ENCODE data around the gene HLA-DOB. TPM values are rescaled to one million over a fixed set of nuclear protein-coding genes. Genes with fewer than 3 reads are reported as not detected.

Gene HLA-DOB
- under 1 TPM in 2 of 4 donors, not detected in 2; 0.28 to 0.82 TPM for total RNA-seq

DNA sequence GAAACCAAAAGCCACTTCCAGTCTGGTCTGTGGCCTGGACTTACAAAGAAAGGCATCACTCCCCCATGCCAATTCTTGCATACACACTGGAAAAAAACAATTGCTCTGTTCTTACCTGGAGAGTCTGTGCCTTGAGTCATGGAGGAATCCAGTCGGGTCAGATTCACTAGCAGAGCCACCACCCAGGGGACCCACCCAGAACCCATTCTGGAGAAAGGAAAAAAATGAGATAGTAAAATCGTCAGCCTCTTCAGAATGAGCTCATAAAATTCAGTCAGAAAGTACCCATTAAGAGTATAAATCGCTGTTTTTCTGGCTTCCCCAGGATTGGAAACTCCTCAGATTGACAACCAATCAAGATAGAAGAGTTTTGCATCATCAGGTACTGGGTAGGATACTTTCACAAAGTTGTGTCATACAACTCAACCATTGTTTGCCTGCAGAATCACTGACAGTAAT lies at the start of gene HLA-DOB:
TSS of gene HLA-DOB (minus strand) at position 257 of the 459 bp plus-strand sequence. CDS start at position 206, 51 bp downstream.
- intact Hi-C loops (cut with DNase I; ENCODE audit: low total_unique reads): no loop called here
- no peak for DNase-seq
- H3K4me1 ChIP-seq: no peaks in the 10 kb centered on the region
- H3K36me3 ChIP-seq: no peaks in the 10 kb centered on the region
- no peak within 1 kb of the TSS for H3K4me3 ChIP-seq
- no peak for TF ChIP-seq CTCF (IDR thresholded peaks at IDR 0.05)
- no peak for TF ChIP-seq POLR2A (IDR thresholded peaks at IDR 0.05)
- H3K27me3 ChIP-seq: no peaks in the 10 kb centered on the region
- no peaks in the 10 kb centered on the region for H3K9me3 ChIP-seq
- no peak within 1 kb of the TSS for H3K27ac ChIP-seq

GRCh38 chr6:32865724-32866443 lies 49.1 kb upstream of the HLA-DOB start:
- intact Hi-C loops (cut with DNase I; ENCODE audit: low total_unique reads): no loop called here
- Histone ChIP-seq H3K9me3 (no peaks in the 10 kb centered on the region), H3K27ac (no peak overlapping the region), H3K4me3 (no peak overlapping the region), H3K36me3 (no peaks in the 10 kb centered on the region), H3K27me3 (no peaks in the 10 kb centered on the region), H3K4me1 (no peaks in the 10 kb centered on the region)
- no peak for TF ChIP-seq POLR2A (IDR thresholded peaks at IDR 0.05)
- no peak for TF ChIP-seq CTCF (IDR thresholded peaks at IDR 0.05)
- no peak for DNase-seq

- intact Hi-C loops (cut with DNase I; ENCODE audit: low total_unique reads): no loop called here
- Histone ChIP-seq H3K27ac (no peak overlapping the region), H3K4me3 (no peak overlapping the region), H3K4me1 (no peaks in the 10 kb centered on the region), H3K9me3 (no peaks in the 10 kb centered on the region), H3K36me3 (no peaks in the 10 kb centered on the region), H3K27me3 (no peaks in the 10 kb centered on the region)
- TF ChIP-seq CTCF (IDR thresholded peaks at IDR 0.05) (no peak), POLR2A (IDR thresholded peaks at IDR 0.05) (no peak)
- no peak for DNase-seq
Measured at GRCh38 chr6:32862725-32863124, 45.9 kb upstream of the HLA-DOB start.

GRCh38 chr6:32860674-32861073 lies 43.9 kb upstream of the HLA-DOB start:
- Histone ChIP-seq H3K9me3 (no peaks in the 10 kb centered on the region), H3K27me3 (no peaks in the 10 kb centered on the region), H3K27ac (no peak overlapping the region), H3K4me1 (no peaks in the 10 kb centered on the region), H3K36me3 (no peaks in the 10 kb centered on the region), H3K4me3 (no peak overlapping the region)
- DNase-seq: no peak
- TF ChIP-seq POLR2A (IDR thresholded peaks at IDR 0.05) (no peak), CTCF (IDR thresholded peaks at IDR 0.05) (no peak)
- intact Hi-C loops (cut with DNase I; ENCODE audit: low total_unique reads): no loop called here

GRCh38 chr6:32858194-32858593 lies 41.4 kb upstream of the HLA-DOB start:
- no peak overlapping the region for H3K27ac ChIP-seq
- intact Hi-C loops (cut with DNase I; ENCODE audit: low total_unique reads): no loop called here
- no peak for TF ChIP-seq POLR2A (IDR thresholded peaks at IDR 0.05)
- no peak for TF ChIP-seq CTCF (IDR thresholded peaks at IDR 0.05)
- DNase-seq: no peak
- no peaks in the 10 kb centered on the region for H3K36me3 ChIP-seq
- no peaks in the 10 kb centered on the region for H3K27me3 ChIP-seq
- no peaks in the 10 kb centered on the region for H3K4me1 ChIP-seq
- no peaks in the 10 kb centered on the region for H3K9me3 ChIP-seq
- H3K4me3 ChIP-seq: no peak overlapping the region

All from uterus (tissue), 4 donors.